GM19043 (cell line): Measurements from ENCODE around the gene TTC29.

Experiments used
- ATAC-seq: cut with Tn5 transposase; IDR thresholded peaks from one replicate; pipeline ENCODE4 v1.9.1; 2021; ENCODE audit warnings: low read depth; ENCODE audit not compliant: unreplicated experiment

The TTC29 gene, protein sequence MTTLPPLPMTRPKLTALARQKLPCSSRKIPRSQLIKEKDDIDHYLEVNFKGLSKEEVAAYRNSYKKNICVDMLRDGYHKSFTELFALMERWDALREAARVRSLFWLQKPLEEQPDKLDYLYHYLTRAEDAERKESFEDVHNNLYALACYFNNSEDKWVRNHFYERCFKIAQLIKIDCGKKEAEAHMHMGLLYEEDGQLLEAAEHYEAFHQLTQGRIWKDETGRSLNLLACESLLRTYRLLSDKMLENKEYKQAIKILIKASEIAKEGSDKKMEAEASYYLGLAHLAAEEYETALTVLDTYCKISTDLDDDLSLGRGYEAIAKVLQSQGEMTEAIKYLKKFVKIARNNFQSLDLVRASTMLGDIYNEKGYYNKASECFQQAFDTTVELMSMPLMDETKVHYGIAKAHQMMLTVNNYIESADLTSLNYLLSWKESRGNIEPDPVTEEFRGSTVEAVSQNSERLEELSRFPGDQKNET

DNA sequence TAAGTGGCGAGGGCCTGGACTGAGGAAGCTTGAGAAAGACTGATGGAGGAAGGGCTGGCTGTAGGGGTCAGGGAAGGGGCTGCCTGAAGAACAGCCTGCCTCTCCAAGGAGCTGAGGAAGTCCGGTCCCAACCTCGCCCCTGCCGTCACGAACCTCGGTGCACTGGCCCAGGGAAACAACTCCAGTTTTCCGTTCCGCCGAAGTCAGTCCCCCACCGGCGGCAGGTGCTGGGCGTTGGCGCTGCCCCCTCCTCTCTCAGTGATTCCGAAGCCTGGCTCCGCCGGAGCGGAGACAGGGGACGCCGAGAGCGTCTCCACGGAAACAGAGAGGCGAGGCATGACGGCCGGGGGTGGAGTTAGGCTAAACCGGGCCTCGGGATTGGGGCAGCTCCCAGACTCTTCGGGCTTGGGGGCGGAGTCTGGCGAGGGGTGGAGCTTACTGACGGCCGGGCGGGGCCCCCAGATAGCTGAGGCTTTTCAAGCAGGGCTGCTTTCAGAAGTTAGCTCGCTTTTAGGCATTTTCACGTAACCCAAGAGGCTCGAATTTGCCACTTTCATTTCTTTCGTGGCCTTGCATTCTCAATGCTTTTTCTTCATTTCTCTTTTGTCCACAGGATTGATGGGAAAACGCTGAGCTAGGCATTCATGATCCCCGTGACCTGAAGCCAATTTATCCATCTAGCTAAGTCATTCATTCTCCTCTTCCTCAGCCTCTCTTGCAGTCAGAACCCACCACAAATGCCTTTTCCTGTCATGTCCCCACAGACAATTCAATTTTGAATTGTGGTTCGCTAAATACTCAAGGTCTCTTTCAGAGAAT lies at the start of gene TTC29:
Gene TTC29, minus strand, starts transcription at position 309 of the 819 bp plus-strand sequence. CDS start 5,969 bp downstream, outside the sequence.
- ATAC-seq = peak; percentile 100

DNA sequence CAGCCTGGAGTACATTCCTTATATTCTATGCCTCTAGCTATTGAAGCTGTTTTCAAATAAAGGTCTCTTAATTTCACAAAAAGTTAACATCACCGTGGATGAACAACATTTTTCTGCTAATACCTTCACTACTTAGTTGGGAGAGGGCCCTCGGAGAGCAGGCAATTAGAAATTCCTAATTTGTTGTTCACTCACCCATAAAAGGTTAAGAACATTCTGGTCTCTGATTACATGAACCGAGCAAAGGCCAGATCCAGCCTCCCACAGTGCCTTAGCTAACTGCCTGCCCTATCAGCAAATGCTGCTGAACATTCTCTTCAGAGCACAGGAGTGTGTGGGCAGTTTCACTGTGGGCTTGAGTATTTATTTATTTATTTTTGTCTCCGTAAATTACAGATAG lies 36.0 kb upstream of the TTC29 start:
- ATAC-seq = no peak

DNA sequence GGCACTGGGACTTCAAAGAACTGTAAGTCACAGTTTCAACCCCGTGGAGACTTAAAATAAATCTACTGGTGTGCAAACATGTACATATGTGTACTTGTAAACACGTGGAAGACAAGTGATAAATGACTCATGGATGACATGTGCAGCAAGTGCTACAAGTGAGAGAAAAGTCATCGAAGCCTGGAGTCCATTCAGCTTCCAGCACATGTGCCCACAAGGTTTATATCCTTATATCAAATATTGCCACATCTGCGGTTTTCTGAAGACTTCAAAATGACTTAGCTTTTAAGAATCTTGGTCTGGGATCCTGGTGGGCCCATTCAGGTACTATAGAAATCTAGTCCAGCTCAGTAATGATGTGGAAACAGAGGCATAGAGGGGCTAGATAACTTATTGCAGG lies 33.0 kb upstream of the TTC29 start:
- ATAC-seq = no peak

DNA sequence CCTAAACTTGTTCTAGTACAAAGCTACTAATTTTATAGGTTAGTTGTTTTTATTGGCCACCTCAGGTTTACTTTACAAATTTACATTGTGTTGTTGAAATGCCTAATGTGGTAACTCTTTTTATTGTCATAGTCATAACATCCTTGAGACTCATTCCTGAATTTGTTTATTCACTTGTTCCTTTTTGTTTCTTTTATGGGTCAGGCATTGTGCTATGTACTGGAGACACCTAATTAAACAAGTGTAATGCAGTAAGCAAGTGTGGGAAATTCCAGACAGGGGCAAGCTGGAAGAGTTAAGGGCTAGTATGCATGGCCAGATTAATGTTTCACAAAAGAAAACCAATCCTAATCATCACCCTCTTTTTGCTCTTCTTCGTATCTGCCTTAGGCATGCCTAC lies 30.5 kb upstream of the TTC29 start:
- no peak for ATAC-seq

DNA sequence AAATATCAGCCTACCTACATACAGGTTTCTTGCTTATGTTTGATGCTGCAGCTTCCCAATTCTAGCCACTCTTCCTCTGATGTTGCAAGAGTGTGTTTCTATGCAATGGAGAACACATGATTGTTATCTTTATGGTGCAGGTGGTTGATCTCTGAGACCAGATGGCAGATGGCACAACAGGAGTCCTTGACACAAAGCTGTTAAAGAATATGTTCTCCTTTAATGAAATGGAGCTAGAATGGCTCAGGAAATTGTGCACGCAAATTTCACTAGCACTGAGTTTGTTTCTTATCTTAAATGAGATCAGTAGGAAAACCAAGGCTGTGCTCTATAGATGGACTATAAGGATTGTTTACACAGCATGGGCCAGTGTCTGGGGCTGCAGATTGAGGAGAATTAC lies 29.9 kb upstream of the TTC29 start:
- no peak for ATAC-seq

DNA sequence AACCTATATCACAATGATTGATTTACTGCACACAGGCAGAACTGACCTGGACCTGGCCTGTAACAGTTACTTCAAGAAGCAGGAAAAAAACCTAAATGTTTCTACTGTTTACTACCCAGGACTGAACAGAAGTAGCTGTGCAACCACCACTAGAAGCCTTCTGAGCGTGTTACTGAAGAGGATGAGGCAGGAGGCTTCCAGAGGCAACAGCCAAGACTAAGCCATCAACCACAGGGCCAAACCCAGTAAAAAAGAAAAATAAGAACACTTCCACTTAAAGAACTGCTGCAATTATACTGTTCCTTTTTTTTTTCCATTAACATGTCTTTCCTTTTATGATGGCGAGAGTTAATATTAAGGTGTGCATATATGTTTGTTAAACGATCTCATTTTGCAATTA lies 29.4 kb upstream of the TTC29 start:
- ATAC-seq = no peak

DNA sequence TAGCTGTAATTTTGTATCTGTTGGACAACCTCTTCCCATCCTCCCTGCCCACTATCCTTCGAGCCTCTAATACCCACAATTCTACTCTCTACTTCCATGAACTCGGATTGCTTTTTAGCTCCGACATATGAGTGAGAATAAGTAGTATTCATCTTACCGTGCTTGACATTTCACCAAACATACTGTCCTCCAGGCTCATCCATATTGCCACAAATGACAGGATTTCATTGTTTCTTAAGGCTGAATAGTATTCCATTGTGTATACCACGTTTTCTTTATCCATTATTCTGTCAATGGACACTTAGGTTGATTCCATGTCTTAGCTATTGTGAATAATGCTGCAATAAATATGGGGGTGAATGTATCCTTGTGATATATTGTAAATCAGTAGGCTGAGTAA lies 26.4 kb upstream of the TTC29 start:
- no peak for ATAC-seq

DNA sequence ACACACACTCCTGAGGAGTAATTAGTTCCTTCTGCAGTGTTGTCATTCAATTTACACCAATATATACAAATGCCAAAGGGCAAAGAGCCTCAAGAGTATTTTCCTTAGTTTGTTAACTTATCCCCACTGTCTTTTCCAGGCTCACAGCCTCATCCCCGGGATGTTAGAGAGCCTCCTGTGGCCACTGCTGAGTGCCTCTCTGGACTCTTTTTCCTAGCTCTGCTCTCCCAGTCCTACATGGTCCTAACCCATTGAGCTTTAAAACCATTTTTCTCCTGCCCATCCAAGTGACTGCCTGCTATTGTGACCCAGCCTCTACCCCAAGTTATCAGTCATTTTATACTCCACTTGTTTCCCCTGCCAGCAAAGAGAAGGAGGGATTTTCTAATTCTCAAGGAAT lies 23.5 kb upstream of the TTC29 start:
- no peak for ATAC-seq

DNA sequence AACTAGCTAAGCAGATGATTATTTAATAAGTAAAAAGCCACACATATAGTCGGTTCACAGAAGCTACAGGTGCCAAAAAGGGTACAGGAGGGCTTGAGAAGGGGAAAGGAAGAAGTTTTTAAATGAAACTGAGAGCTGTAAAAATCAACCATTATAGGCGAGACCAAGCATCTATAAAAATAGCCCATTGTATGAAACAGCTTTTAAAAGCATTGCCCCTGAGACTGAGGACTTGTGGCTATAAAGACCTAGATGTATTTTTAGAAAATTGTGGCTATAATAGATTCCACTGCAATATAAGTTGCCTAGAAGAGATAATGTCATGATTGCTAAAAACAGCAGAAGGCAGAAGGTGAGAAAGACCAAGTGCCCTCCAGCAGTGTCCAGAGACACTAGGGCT lies 15.0 kb upstream of the TTC29 start:
- ATAC-seq = no peak

DNA sequence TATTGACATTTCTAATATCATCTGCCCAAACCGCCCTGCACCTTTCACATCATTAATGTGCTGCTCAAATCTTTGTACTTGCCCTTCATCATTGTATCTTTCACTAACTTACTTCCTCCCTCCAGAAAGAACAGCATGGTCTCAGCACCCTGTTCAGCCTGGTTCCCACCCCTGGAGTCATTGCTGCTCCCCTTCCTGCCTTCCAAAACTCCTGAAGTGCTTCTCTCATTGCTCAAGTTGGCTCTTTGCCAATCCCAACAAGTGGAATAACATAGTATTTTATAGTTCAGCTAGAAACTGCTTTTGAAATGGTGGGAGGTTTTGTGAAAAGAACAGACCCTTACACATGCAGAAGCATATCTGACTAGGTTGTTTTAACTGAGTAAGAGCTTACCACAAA lies 14.0 kb upstream of the TTC29 start:
- no peak for ATAC-seq

DNA sequence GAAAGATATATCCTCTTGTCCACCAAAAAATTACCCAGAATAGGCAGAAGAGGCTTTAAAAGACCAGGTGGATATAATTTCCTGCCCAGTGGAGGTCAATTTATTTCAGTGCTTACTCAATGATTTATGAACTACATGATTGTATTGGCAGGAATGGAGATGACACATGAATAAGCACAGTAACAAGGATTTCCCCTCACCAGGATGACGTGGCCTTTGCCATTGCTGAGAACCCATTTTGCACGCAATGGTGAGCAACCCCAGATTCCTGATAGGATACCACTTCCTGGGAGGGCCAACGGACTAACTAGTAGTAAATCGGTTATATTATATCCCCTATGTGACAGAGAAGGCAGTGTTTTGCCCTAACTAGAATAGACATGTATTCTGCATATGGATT lies 11.6 kb upstream of the TTC29 start:
- ATAC-seq = no peak

DNA sequence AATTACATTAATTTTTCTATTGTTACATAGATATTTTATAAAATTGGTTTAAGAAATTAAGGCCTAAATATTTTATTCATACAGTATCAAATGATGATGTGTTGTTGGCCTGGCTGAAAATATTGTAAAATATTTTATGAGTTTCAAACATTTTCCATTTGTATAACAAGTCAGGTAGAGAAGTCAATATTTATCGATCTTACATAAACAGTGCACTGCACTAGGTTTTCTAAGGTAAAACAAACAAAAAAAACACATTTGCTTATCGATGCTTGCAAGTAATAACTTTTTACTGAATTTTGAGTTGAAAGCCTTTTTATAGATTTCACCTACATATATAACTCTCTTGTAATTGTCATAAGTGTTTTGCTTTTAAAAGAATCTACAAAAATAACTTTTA lies 7.2 kb upstream of the TTC29 start:
- ATAC-seq = no peak

DNA sequence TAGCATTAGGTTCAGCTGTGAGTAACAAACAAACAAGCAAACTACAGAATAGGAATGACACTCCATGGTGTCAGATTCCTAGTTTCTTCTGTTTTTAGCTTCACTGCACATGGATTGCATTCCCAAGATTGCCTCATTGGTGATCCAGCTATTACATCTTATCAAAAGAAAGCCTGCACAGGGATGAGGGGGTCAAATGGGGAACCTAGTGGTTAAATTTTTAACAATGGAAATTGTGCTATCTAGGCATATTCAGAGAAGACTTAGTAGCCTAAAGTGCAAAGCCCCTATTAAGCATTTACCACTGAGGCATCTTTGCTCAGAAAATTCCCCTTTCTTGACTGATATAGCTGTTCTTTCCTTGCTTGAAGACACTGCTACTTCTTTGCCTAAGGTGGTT lies 3.9 kb upstream of the TTC29 start:
- ATAC-seq = no peak

DNA sequence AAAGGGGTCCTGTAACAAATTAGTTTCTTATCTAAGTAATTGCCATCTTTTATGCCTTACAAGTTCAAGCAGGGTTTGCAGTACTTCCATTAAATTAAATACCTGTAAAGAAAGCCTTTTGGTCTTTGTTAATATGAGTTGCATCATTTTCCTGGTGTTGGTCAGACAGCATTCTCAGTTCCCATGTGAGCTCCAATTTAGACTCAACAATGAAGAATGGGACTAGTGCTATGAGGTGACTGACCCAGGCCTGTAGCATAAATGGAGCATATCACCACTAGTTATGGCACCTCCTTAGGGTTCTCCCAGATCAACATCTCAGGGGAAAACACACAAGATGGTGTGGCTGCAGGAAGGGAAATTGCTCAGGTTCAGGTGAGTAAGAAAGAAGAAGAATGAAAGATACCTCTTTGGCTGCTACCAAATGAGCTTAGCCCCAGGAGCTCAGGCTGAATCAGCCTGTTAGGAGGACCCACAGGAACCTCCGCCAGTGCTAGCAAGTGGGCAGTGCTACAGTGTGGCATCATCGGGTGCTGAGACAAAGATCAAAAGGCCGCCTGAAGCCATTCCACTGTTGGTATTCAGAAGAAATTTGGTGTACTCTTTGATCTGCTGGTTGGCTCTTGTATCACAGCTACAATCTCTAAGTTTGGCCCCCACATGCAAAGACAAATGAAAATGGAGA lies 1.8 kb downstream of the TTC29 start:
- ATAC-seq = no peak

DNA sequence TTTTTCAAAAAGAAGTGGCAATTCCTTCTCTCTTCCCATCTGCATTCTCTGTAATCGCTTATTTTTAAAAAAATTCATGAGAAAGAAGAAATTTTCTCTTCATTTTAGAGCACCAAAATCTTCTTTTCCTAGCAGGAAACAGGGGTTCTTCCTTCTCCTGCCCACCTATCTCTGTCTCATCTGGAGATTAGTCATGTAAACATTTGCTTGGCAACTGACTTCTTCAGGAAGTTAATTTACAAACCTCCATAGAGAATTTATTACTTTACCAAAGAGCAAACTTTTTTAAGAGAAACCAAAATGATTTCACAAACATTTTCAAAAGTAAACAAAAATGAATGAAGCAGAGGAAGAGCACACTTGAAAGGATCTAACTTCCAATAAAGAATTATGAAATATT lies 13.5 kb downstream of the TTC29 start:
- no peak for ATAC-seq

DNA sequence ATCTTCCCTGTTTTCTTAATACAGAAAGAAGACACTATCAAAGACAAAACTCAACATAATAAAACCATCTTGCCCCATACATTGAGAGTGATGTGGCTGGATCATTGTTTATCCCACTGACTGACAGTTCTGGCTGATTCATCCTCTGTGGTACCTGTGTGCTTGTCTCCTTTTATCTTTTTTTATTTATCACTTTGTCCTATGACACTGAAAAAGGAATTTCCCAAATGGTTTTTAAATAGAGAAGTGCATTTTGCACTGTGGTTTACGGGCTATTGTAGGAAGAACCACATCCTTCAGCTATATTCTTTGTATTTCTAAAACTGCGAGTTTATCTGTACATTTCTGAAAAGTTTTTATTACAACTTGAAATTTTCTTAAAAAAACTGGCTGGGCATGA lies 15.0 kb downstream of the TTC29 start:
- ATAC-seq = no peak

DNA sequence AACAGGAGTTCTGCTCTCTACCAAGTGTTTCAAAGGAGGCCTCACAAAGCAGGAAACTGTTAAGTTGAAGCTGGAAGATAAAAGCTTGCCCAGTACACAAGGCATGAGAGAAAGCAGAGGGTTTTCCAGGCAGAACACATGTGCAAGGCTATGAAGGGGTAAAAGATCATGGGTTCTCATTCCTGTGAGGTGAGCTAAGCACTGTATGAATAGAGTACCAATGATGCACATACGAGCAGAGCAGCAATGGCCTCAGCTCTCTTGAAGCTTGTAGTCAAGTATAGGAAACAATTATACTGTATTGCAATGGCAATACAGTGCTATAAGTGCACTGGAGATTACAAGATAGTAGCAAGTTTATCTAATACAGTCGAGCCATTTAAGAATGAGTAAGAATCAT lies 18.0 kb downstream of the TTC29 start:
- no peak for ATAC-seq

DNA sequence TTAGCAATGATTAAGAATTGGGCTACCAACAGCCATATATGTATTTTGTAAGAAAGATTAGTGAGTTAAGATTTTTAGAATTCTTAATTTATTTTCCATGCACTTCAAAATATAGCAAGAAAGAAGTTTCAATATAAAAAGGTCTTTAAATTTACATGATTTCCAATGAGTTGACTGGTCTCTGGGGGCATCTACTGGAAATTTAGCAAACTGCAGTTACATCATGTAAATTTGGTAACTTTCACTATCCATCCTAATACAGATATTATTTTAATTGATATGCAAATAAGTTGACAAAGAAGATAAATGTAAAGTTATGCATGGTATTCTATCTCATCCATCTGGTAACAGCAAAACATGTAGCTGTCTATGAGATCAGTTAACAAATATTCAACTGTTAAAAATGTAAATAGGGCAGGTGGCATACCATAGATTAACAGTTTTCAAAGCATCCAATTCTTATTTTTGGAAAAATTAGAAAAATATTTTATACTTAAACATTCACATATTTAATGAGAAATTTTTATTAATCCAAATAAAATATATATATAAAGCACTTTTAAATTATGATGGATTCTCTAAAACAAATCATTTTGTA lies 29.1 kb downstream of the TTC29 start:
- ATAC-seq = no peak

DNA sequence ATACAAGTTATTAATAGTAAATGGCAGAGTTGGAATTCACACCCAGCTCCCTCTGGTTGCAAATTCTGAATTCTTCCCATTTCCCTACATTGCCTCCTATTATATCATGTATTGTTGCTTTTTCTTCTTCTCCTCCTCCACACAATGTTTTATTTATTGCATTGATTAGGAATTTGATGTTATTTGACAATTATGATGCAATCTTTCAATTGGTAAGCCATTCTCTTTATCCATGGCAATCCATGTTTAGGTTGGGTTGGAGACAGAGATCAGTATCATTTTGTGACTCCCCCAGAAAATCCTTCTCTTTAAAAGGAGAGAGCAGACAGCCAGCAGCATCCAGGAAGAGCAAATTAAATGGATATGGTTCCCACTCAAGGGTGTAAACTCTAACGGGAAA lies 30.5 kb downstream of the TTC29 start:
- ATAC-seq = no peak

DNA sequence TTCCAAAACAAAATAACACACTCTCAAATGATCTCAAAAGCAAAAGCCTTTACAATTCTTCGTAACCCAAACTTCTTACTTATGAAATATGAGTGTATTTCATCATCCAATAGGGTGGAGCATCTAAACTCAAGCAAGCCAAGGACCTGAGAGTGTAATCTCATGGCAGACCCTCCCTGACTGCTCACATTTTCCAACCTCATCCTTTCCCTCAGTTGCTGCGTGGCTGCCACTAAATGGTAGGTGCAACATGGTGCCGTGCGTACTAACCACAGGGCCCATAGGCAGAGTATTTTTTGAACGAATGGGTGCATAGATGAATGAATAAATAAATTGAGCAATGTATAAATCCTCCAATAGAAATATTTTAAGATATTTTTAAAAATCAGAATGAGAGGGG lies 45.4 kb downstream of the TTC29 start:
- no peak for ATAC-seq

DNA sequence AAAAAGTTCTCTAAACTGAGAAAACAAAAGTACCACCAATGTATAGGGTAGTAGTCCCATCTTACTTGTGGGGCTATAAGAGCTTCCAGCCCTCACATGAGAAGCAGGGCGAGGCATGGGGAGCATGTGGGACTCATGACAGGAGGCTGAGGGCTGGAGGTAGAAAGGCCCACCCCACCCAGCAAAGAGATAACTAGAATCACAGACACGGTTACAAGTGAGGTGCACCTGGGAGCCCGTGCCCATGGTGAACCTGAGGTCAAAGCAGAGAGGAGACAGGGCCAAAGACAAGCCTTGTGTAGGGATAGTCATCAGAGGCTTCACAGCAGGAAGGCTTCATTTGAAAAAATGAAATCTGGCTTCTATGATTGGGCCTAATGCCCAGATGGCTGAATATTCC lies 55.4 kb downstream of the TTC29 start:
- ATAC-seq = no peak
